Activated T-cell treated with anti-CD3 and anti-CD28 coated beads for 24 hours (primary cell): ENCODE results near the gene KCNAB1.

Source experiments
- DNase-seq: peaks from one replicate; pipeline ENCODE4 v3.0.0-alpha.2; 2020; ENCODE audit warnings: low read depth

KCNAB1 gene

DNA sequence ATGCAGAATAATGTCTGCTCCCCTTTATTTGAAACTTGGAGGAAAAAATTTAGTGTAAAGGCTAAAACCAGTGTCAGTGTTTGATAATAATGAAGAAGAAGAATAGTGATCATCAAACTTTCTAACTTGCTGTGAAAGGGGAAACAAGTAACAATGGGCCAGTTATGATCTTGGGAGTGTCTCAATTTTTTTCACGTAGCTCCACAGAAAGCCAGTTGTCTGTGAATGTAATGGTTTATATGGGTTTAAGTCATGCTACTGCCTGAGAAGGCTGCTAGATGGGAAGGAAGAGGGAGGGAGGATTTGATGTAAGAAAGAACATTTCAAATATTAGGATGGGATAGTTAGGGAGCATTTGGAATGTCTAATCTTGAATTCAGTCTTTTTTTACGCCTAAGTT, 455.7 kb downstream of the KCNAB1 start:
- DNase-seq: no peak

DNA sequence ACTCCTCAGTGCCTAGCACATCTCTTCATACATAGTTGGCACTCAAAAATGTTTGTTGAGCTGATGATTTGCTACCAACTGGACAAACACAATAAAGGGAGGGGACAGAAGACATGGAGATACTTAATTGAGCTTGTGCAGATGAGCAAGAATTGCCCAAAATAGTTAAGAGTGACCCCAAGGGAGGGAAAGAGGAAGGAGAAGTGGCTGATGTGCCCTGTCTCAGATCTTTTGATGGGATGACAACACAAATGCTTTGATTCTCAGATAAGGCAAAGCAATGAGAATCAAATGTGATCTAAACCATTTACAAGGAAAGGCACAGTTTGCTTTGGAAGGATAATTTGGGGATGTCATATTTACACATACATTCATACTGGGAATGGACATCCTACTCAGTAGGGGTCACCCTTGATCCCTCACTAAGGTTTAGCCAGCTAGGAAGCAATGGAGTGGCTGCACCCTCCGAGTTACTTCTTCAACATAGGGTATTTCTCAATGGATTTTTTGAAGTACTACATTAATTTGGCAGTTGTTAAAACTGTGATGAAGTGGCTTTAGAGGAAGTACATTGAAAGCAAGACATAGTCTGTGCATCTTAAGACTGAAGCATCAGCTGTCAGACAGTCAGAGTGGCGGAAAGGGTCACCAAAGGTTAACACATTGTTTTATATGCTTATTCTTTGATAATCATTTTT, 456.4 kb downstream of the KCNAB1 start:
- no peak for DNase-seq

DNA sequence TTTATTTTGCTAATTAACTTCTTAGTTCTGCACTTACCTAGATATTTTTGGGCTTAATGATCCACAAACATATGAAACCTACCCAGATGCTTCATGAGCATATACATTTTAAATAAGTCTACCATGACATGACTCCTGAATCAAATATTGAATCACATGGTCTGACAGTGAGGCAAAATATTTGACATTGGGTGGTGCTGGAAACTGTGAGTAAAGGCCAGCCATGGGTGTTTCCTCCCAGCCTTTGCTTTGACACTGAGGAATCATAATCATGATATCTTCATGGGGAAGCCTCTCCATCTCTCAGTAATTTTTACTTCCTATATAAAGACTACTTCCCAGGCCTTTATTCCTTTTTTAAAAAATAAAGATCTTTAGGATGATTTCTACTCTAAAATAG, 457.4 kb downstream of the KCNAB1 start:
- no peak for DNase-seq

DNA sequence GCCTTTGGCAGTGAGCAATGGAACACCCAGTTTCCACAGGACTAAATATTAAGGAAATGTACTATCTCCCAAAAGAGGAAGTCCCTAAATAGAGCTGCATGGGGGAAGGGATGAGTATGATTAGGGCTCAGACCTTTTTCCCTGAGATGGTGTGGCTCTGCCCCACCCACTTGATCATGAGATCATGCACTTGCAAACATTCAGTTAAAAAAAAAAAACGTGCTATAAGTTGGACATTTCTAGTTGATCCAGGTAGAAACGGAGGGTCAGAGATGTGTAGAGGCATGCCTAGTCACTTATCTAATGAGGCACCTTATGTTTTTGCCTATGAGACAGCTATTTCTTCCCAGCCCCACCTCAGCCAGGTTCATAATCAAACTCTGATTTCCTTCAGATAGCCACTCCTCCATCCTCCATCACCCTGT, 459.1 kb downstream of the KCNAB1 start:
- DNase-seq: no peak

DNA sequence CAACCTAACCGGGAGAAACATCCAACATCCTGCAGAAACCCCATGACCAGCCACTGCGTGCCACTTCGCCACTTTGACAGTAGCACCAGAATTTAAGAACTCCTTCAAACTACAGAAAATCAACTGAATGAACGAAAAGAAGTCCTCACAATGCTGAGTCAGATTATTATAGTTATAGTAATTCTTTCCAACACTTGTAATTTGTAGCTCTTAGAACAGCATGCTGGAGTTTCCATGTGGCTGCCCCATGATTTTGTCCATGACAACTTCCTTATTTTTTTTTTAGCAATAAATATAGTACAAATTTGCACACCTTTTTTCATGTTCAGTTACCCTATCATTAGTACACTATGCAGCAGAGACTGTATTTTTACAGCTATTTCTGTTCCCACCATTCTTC, 460.7 kb downstream of the KCNAB1 start:
- no peak for DNase-seq

DNA sequence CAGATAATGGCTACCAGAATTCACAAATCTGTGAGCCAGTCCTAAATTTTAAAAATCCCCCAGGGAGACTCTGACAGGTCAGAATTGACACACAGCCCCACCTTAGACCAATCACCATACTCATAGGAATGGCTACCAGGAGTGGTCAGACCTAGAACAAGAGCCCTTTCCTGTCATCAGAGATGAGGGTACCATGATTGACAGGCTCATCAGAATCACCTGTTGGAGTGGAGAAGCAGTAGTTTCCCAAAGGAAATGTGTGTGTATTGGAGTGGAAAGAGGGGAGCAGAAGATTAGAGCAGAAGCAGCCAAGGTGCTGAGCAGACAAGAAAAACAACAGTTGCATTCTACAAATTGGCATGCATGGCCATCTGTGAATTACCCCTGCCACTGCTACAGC, 461.6 kb downstream of the KCNAB1 start:
- no peak for DNase-seq

DNA sequence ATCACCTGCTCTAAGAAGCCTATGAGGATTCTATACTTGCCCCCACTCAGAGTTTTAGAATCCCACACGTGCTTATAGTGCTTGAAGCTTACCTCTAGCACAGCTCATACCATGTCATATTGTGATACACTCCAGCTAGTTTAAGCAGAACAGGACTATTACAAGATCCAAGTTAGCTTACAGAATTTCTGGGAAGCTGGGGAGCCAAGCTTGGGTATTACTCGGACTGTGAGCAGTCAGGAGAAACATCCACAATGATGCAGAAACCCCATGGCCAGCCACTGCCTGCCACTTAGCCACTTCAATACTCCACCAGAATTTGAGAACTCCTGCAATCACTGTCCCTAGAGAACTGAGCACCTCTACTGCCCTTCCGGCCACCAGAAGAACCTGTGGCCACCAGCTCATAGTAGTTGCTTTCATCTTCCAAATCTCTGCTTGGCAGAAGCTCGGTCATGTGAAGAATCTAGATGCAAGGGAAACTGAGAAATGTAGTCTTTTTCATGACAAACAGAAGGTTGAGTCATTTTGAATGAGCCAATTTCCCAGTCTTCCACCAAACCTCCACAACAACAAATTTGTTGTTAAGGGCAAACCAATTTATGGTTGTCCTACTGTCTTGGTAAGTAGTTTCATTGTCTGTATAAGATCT, 462.3 kb downstream of the KCNAB1 start:
- DNase-seq: no peak

DNA sequence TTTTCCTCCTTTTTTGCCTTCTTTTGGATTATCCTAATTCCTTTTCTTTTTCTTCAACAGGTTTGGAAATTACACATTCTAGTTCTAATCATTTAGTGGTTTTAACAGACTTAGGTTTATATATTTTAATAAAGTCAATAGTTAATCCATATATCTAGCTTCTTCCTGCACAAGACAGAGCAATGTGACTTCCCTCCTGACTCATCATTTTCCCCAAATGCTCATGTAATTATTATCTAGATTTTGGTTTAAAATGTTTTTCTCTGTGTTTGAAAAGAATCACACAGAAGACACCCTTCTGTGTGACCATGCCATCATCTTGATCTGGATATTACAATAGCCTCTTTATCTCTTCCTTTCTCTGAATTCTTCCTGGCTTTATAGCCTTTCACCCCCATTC, 463.1 kb downstream of the KCNAB1 start:
- no peak for DNase-seq

DNA sequence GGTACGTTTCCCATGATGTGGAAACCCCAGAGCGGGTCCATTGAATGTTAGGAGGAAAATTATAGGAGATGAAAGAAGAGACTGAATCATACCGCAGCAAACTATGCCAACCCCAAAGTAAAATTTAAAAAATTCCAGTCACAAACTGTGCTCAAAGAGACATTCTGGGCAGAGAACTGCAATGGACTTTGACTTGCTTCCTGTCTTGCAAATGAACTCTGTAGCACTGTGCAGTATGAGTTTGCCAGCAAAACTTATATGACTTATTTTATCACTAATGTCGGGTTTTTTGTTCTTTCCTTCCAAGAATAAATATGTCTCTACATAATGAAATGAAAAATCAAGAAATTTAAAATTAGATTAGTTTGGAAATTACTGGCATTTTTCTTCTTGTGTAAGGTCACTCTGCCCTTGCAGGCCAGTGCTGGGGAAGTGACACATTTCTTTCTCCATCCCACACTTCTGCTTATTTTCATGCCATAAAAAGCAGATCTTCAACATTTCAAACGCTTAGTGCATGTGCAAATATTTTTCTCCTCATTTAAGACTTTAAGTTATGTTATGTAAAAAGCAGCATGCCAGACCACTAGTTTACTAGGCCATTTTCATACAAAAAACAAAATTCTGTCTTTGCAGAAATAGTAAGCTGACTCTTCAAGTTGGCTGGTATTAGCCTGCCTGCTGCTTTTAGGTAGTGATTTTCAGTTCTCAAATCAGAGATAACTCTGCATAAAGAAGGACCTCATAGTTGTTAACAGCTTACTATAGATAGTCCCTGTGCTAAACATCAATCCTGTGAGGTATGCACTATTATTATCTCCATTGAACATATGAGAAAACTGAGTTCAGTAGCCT, 466.8 kb downstream of the KCNAB1 start:
- no peak for DNase-seq

DNA sequence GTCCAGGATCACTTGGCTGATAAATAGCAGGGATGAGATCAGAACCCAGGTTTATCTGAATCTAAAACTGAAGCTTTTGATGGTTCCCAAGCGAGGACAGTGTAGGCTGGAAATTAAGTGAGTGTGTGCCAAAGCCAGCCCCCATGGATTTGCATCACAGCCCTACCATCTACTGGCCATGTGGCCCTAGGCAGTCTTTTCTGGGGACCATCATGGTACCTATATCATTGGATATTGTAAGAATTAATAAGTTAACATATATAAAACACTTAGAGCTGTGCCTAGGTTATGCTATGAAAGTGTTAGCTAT, 467.3 kb downstream of the KCNAB1 start:
- no peak for DNase-seq
